ENCODE results near the gene C12orf76.
"Not testable (repeated sequence)": the region's sequence is repeated elsewhere in the genome, so short reads cannot be mapped to it uniquely, and the experiment has no call there.

C12orf76 gene

GRCh38 chr12:110024051-110024450, 24.3 kb downstream of the C12orf76 start:
- DNase-seq (ENCODE audit: low spot score): no peak
- TF ChIP-seq, protein P1, sequence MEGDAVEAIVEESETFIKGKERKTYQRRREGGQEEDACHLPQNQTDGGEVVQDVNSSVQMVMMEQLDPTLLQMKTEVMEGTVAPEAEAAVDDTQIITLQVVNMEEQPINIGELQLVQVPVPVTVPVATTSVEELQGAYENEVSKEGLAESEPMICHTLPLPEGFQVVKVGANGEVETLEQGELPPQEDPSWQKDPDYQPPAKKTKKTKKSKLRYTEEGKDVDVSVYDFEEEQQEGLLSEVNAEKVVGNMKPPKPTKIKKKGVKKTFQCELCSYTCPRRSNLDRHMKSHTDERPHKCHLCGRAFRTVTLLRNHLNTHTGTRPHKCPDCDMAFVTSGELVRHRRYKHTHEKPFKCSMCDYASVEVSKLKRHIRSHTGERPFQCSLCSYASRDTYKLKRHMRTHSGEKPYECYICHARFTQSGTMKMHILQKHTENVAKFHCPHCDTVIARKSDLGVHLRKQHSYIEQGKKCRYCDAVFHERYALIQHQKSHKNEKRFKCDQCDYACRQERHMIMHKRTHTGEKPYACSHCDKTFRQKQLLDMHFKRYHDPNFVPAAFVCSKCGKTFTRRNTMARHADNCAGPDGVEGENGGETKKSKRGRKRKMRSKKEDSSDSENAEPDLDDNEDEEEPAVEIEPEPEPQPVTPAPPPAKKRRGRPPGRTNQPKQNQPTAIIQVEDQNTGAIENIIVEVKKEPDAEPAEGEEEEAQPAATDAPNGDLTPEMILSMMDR (IDR thresholded peaks at IDR 0.05; ENCODE audit: extremely low read depth, missing control alignments): no peak

DNA sequence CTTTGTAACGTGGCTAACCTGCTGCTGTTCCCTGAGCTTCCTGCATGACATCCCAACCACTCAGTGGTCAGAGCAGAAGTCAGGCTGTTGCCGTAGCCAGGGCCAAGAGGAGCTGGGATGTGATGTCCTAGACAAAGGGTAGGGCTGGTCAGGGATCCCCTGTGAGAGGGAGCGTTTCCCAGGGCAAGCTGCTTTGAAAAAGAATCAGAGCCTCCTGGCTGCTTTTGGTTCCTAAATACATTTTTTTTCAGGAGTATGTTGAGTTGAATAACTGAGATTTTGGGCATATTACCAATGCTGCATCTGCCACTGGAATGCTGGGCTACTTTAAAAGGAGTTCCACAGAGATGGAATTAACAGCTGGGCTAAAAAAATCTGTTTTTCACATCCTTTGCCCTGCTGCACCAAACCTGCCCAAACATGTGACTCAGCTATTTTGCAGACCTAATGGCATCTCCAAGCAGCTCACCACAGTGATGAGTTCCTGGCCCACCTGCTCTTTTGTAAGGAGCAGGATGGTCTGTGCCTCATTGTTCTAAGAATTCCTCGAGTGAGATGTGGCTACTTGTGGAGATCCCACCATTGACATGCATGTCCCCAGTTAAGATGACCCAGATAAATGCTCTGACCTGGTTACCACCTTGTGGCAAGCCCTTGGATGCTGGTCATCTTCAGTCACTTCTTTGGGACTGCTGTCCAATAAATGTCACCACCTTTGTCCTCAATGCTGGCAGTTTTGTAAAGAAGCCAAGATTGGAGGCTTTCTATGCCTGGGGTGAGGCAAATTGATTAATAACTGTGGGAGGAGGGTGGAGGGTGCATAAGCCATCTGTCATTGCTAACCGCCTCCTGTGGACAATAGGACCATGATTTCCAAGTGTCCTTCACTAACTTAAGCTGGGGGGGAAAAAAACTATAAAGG, 25.0 kb downstream of the C12orf76 start:
- no peak for DNase-seq (ENCODE audit: low spot score)
- TF ChIP-seq, protein P1 (IDR thresholded peaks at IDR 0.05; ENCODE audit: extremely low read depth, missing control alignments): no peak

- no peak for DNase-seq (ENCODE audit: low spot score)
- TF ChIP-seq, protein P1 (IDR thresholded peaks at IDR 0.05; ENCODE audit: extremely low read depth, missing control alignments): no peak
Measured at GRCh38 chr12:110020956-110021355, 27.4 kb downstream of the C12orf76 start.

DNA sequence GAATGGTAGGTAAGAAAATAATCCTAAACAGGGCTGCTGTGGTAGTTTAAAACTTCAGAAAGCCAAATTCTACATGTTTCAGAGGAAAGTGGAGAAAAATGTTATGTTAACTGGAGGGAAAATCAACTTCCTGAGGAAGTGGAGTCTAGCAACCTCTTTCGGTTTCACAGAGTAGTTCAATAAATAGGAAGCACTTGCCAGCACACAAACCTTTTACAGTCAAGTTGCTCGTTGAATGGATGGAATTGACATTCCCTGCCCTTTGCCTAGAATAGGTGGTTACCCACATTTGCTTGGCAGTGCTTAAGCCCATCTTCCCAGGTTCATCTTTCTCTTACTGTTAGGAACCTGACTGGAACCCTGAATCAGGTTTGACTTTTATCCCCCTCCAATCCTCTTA, 33.2 kb downstream of the C12orf76 start:
- DNase-seq (ENCODE audit: low spot score): no peak
- TF ChIP-seq, protein P1 (IDR thresholded peaks at IDR 0.05; ENCODE audit: extremely low read depth, missing control alignments): no peak

GRCh38 chr12:110012659-110013058, 35.7 kb downstream of the C12orf76 start:
- TF ChIP-seq, protein P1 (IDR thresholded peaks at IDR 0.05; ENCODE audit: extremely low read depth, missing control alignments): no peak
- DNase-seq (ENCODE audit: low spot score): no peak

DNA sequence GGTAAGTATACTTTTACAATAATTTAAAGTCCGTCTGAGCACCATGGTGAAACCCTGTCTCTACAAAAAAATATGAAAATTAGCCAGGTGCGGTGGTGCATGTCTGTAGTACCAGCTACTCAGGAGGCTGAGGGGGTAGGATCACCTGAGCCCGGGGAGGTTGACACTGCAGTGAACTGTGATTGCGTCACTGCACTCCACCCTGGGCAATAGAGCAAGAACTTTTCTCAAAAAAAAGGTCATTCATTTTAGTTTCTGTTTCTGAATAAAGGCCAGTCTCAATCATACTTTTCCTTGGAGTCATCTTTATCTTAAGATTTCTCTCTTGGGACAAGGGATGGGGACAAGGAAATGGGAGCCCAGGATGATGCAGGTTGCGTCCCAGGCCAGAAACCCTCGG, 36.2 kb downstream of the C12orf76 start:
- no peak for DNase-seq (ENCODE audit: low spot score)
- TF ChIP-seq, protein P1 (IDR thresholded peaks at IDR 0.05; ENCODE audit: extremely low read depth, missing control alignments): no peak

GRCh38 chr12:110010853-110011723, 37.2 kb downstream of the C12orf76 start:
- no peak for DNase-seq (ENCODE audit: low spot score)
- TF ChIP-seq, protein P1 (IDR thresholded peaks at IDR 0.05; ENCODE audit: extremely low read depth, missing control alignments): no peak

GRCh38 chr12:110008681-110009398, 39.5 kb downstream of the C12orf76 start:
- not testable (repeated sequence) for DNase-seq (ENCODE audit: low spot score)

All from GM20000 (cell line).